H9 (cell line): Measurements from ENCODE around the gene BEST1. TPM values are rescaled to one million over a fixed set of nuclear protein-coding genes. Genes with fewer than 3 reads are reported as not detected.

ENCODE experiments used
- DNase-seq: peaks from one replicate; pipeline ENCODE4 v3.0.0-alpha.2; 2017
- H2AFZ ChIP-seq: one replicate; pipeline ENCODE4 v1.6.1; 2013; ENCODE audit warnings: mild to moderate bottlenecking, low read length, control low read depth, moderate library complexity
- H2AK5ac ChIP-seq: 2 replicates; pipeline ENCODE4 v1.6.1; 2013; ENCODE audit warnings: low read length, control low read depth, mixed read lengths; ENCODE audit not compliant: insufficient read length
- H2BK120ac ChIP-seq: one replicate; pipeline ENCODE4 v1.6.1; 2013; ENCODE audit warnings: low read depth, mild to moderate bottlenecking, low read length, control low read depth, inconsistent platforms; ENCODE audit not compliant: poor library complexity, severe bottlenecking
- H2BK12ac ChIP-seq: 2 replicates; pipeline ENCODE4 v1.6.1; 2013; ENCODE audit warnings: low read length, control low read depth, mixed read lengths, low read depth; ENCODE audit not compliant: insufficient read length
- H2BK15ac ChIP-seq: 2 replicates; pipeline ENCODE4 v1.6.1; 2013; ENCODE audit warnings: low read depth, low read length, control low read depth
- H2BK20ac ChIP-seq: one replicate; pipeline ENCODE4 v1.6.1; 2013; ENCODE audit warnings: low read depth, mild to moderate bottlenecking, low read length, control low read depth, inconsistent platforms; ENCODE audit not compliant: poor library complexity, severe bottlenecking
- H2BK5ac ChIP-seq: 2 replicates; pipeline ENCODE4 v1.6.1; 2013; ENCODE audit warnings: low read length, control low read depth, mixed read lengths; ENCODE audit not compliant: insufficient read length
- H3K14ac ChIP-seq: 2 replicates; pipeline ENCODE4 v1.6.1; 2013; ENCODE audit warnings: low read length, control low read depth; ENCODE audit not compliant: insufficient read depth
- H3K18ac ChIP-seq: 2 replicates; pipeline ENCODE4 v1.6.1; 2013; ENCODE audit warnings: low read depth, mild to moderate bottlenecking, mixed read lengths, low read length, control low read depth; ENCODE audit not compliant: insufficient read length
- H3K23ac ChIP-seq: 2 replicates; pipeline ENCODE4 v1.6.1; 2013; ENCODE audit warnings: low read length, control low read depth, mixed read lengths, low read depth; ENCODE audit not compliant: insufficient read length
- H3K23me2 ChIP-seq: 2 replicates; pipeline ENCODE4 v1.6.1; 2013; ENCODE audit warnings: low read depth, mild to moderate bottlenecking, mixed read lengths, low read length, control low read depth; ENCODE audit not compliant: insufficient read length, poor library complexity, severe bottlenecking
- H3K27ac ChIP-seq: 2 replicates; pipeline ENCODE4 v1.5.1; 2013; ENCODE audit warnings: low read length, control low read depth, mixed read lengths, low read depth; ENCODE audit not compliant: insufficient read length
- H3K27me3 ChIP-seq: 2 replicates; pipeline ENCODE4 v1.6.1; 2013; ENCODE audit warnings: low read length, control low read depth, inconsistent platforms; ENCODE audit not compliant: insufficient read depth
- H3K4ac ChIP-seq: 2 replicates; pipeline ENCODE4 v1.6.1; 2013; ENCODE audit warnings: low read depth, mild to moderate bottlenecking, control low read depth, inconsistent platforms, low read length, moderate library complexity
- H3K4me1 ChIP-seq: 2 replicates; pipeline ENCODE4 v1.6.1; 2013; ENCODE audit warnings: low read length, control low read depth, inconsistent platforms; ENCODE audit not compliant: insufficient read depth
- H3K4me2 ChIP-seq: 2 replicates; pipeline ENCODE4 v1.6.1; 2013; ENCODE audit warnings: low read length, control low read depth, mixed read lengths; ENCODE audit not compliant: insufficient read length, insufficient read depth
- H3K56ac ChIP-seq: 2 replicates; pipeline ENCODE4 v1.6.1; 2013; ENCODE audit warnings: low read depth, mild to moderate bottlenecking, mixed read lengths, low read length, control low read depth; ENCODE audit not compliant: insufficient read length
- H3K79me1 ChIP-seq: 2 replicates; pipeline ENCODE4 v1.6.1; 2013; ENCODE audit warnings: low read depth, mild to moderate bottlenecking, moderate library complexity, low read length, control low read depth, inconsistent platforms; ENCODE audit not compliant: insufficient read depth, poor library complexity, severe bottlenecking
- H3K79me2 ChIP-seq: 2 replicates; pipeline ENCODE4 v1.6.1; 2013; ENCODE audit warnings: low read length, control low read depth, inconsistent platforms; ENCODE audit not compliant: insufficient read depth
- H3K9ac ChIP-seq: 2 replicates; pipeline ENCODE4 v1.6.1; 2013; ENCODE audit warnings: low read length, control low read depth, mixed read lengths; ENCODE audit not compliant: insufficient read length; ENCODE audit errors: extremely low read depth
- H3K9me3 ChIP-seq: one replicate; pipeline ENCODE4 v1.6.1; 2013; ENCODE audit warnings: low read depth, low read length, inconsistent platforms; ENCODE audit not compliant: control insufficient read depth
- H3T11ph ChIP-seq: one replicate; pipeline ENCODE4 v1.6.1; 2013; ENCODE audit warnings: mild to moderate bottlenecking, low read length, control low read depth, inconsistent platforms
- H4K20me1 ChIP-seq: one replicate; pipeline ENCODE4 v1.6.1; 2013; ENCODE audit not compliant: control insufficient read depth, insufficient read length, insufficient read depth
- H4K5ac ChIP-seq: 2 replicates; pipeline ENCODE4 v1.6.1; 2013; ENCODE audit warnings: low read depth, mild to moderate bottlenecking, mixed read lengths, low read length, control low read depth; ENCODE audit not compliant: insufficient read length
- H4K8ac ChIP-seq: replicated peaks from 2 replicates; pipeline ENCODE4 v1.6.1; 2013; ENCODE audit warnings: low read length, control low read depth, mixed read lengths, low read depth; ENCODE audit not compliant: insufficient read length
- H4K91ac ChIP-seq: 2 replicates; pipeline ENCODE4 v1.6.1; 2013; ENCODE audit warnings: low read depth, mild to moderate bottlenecking, moderate library complexity, mixed read lengths, low read length, control low read depth; ENCODE audit not compliant: insufficient read length
- H3K27ac Mint-ChIP-seq, 3 experiments: 2 replicates in 2 of 3; 3 replicates in 1 of 3; pipeline ENCODE4 v1.8.0; 2020 to 2021; ENCODE audit warnings: mixed read lengths in 3 of 3, mild to moderate bottlenecking in 1 of 3, moderate library complexity in 1 of 3
- H3K27me3 Mint-ChIP-seq: 2 replicates; pipeline ENCODE4 v1.8.0; 2021; ENCODE audit warnings: low read depth, mild to moderate bottlenecking, moderate library complexity, mixed read lengths
- H3K36me3 Mint-ChIP-seq, 3 experiments: 2 replicates in 2 of 3; 3 replicates in 1 of 3; pipeline ENCODE4 v1.8.0; 2020 to 2021; ENCODE audit warnings: low read depth in 3 of 3, mixed read lengths in 3 of 3; ENCODE audit not compliant: insufficient read depth in 1 of 3
- H3K4me1 Mint-ChIP-seq, 2 experiments: 2 replicates each; pipeline ENCODE4 v1.8.0; 2020; ENCODE audit warnings: mixed read lengths in 2 of 2
- H3K4me3 Mint-ChIP-seq, 2 experiments: 2 replicates in 1 of 2; 3 replicates in 1 of 2; pipeline ENCODE4 v1.8.0; 2020 to 2021; ENCODE audit warnings: mild to moderate bottlenecking in 2 of 2, mixed read lengths in 2 of 2, moderate library complexity in 1 of 2
- H3K9me3 Mint-ChIP-seq, 2 experiments: 2 replicates in 1 of 2; 3 replicates in 1 of 2; pipeline ENCODE4 v1.8.0; 2020; ENCODE audit warnings: mild to moderate bottlenecking in 2 of 2, mixed read lengths in 2 of 2, moderate library complexity in 1 of 2
- WGBS: extraction: QIAGEN DNeasy Blood & Tissue Kit; methylation state at CpG from one replicate; pipeline ENCODE4 v1.1.7; 2013; ENCODE audit warnings: missing lambda C conversion rate, low lambda C conversion rate, mixed read lengths; ENCODE audit not compliant: insufficient read length; ENCODE audit errors: extremely low coverage; 5-methylcytosine and 5-hydroxymethylcytosine counted together
- total RNA-seq: library from RNA; stranded (reverse); gene quantifications from 2 replicates; pipeline ENCODE4 v1.2.1, GENCODE V29; 2021
- TF ChIP-seq, protein P1 (sequence below): fragments of 200-600 bp; sonication (generic); conservative IDR thresholded peaks from 3 replicates; pipeline ENCODE4 v1.8.0; 2021; ENCODE audit warnings: antibody characterized with exemption, mild to moderate bottlenecking

BEST1 gene
- total RNA-seq, 1 experiment from 2014 or later, result 0.24 TPM

DNA sequence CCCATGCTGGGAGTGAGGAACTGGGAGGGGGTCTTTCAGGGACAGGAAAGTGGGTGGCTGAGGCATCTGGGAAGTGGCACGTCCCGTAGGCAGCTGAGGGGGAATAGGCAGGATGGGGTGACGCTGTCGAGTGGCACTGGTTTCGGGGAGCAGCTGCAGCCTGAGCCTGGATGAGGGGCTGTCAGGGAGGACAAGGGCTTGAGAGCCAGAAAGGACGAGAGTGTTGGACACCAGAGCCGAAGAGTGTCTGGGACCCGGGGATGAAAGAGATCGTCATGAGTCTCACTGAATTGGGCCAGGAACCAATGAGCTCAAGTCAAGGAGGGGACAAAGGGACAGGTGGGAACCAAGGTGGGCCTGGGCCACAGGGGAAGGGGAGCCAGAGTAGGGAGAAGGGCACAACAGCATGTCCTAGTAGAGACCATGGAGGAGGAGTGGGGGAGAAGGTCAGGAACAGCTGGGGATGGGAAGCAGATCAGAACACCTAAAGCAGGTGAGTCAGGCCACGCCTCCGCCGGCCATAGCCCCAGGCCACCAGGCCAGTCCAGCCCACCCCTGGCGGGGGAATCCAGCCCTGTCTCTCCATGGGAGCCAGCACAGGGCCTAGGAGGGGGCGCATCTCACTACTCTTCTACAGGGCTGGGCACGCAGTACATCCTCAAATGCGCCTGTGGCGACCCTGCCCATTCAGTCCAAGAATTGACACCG is 37.0 kb upstream of the BEST1 start:
- no CpG with 5 or more reads among the region's 18 CpGs for WGBS
- H3K36me3 Mint-ChIP-seq, result no peaks in the 10 kb centered on the region
- Histone ChIP-seq H2BK15ac (no peak overlapping the region), H4K8ac (no peak overlapping the region), H2BK20ac (no peak overlapping the region), H3K79me2 (no peaks in the 10 kb centered on the region), H3K4ac (no peak overlapping the region), H3K23ac (no peak overlapping the region), H4K5ac (no peak overlapping the region), H3K9ac (no peak overlapping the region), H3K23me2 (peaks cover 5% of the 10 kb centered on the region), H4K20me1 (no peaks in the 10 kb centered on the region), H2AK5ac (no peak overlapping the region), H4K91ac (no peak overlapping the region), H2BK12ac (no peak overlapping the region), H3K4me2 (no peak overlapping the region), H3K27ac (no peak overlapping the region), H3K9me3 (no peaks in the 10 kb centered on the region), H3K4me1 (no peaks in the 10 kb centered on the region; the same call in 1 of the 2 replicates), H3K27me3 (no peaks in the 10 kb centered on the region; the same call in 1 of the 2 replicates), H3K56ac (no peak overlapping the region), H3K14ac (no peak overlapping the region; the same call in 1 of the 2 replicates), H3K79me1 (no peaks in the 10 kb centered on the region), H3T11ph (no peak overlapping the region), H3K18ac (no peak overlapping the region), H2BK120ac (no peak overlapping the region), H2BK5ac (no peak overlapping the region), H2AFZ (no peak overlapping the region)
- DNase-seq, result peak; percentile 33
- peaks cover 13 to 32% of the 10 kb centered on the region in 2 experiments for H3K4me1 Mint-ChIP-seq
- no peaks in the 10 kb centered on the region for H3K9me3 Mint-ChIP-seq
- no peak overlapping the region; a peak in 2 of 5 replicates for H3K4me3 Mint-ChIP-seq
- TF ChIP-seq, protein P1, sequence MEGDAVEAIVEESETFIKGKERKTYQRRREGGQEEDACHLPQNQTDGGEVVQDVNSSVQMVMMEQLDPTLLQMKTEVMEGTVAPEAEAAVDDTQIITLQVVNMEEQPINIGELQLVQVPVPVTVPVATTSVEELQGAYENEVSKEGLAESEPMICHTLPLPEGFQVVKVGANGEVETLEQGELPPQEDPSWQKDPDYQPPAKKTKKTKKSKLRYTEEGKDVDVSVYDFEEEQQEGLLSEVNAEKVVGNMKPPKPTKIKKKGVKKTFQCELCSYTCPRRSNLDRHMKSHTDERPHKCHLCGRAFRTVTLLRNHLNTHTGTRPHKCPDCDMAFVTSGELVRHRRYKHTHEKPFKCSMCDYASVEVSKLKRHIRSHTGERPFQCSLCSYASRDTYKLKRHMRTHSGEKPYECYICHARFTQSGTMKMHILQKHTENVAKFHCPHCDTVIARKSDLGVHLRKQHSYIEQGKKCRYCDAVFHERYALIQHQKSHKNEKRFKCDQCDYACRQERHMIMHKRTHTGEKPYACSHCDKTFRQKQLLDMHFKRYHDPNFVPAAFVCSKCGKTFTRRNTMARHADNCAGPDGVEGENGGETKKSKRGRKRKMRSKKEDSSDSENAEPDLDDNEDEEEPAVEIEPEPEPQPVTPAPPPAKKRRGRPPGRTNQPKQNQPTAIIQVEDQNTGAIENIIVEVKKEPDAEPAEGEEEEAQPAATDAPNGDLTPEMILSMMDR, result no peak
- peak overlapping the region in 1 of 3 experiments; percentile 63; a peak in 1 of 7 replicates for H3K27ac Mint-ChIP-seq
- peaks cover 34% of the 10 kb centered on the region for H3K27me3 Mint-ChIP-seq
